Muscle layer of colon (tissue), 2 donors: Measurements from ENCODE around the gene CRACR2A.

Experiments
- H3K27ac ChIP-seq: one replicate; pipeline ENCODE4 v1.7.0; 2013; ENCODE audit warnings: low read depth, mild to moderate bottlenecking, low read length, moderate library complexity
- H3K27me3 ChIP-seq, 2 donors: one replicate each; pipeline ENCODE4 v1.7.0; 2013; ENCODE audit warnings: low read length in 2 of 2, mild to moderate bottlenecking in 2 of 2; ENCODE audit not compliant: insufficient read depth in 2 of 2, control insufficient read depth in 1 of 2
- H3K36me3 ChIP-seq: one replicate; pipeline ENCODE4 v1.7.0; 2013; ENCODE audit warnings: mild to moderate bottlenecking, low read length; ENCODE audit not compliant: insufficient read depth
- H3K4me1 ChIP-seq: one replicate; pipeline ENCODE4 v1.7.0; 2013; ENCODE audit warnings: mild to moderate bottlenecking, low read length; ENCODE audit not compliant: insufficient read depth
- H3K4me3 ChIP-seq, 2 donors: one replicate each; pipeline ENCODE4 v1.7.0; 2013; ENCODE audit warnings: low read length in 2 of 2, low read depth in 1 of 2, mild to moderate bottlenecking in 1 of 2, moderate library complexity in 1 of 2
- H3K9ac ChIP-seq: one replicate; pipeline ENCODE4 v1.7.0; 2013; ENCODE audit warnings: low read length
- H3K9me3 ChIP-seq: one replicate; pipeline ENCODE4 v1.7.0; 2013; ENCODE audit warnings: mild to moderate bottlenecking, low read length
- donor health status: abdominal sarcoma.
- donor health status: Adenocarcinoma of cecum.

CRACR2A gene

GRCh38 chr12:3732901-3733300 lies 20.0 kb downstream of the CRACR2A start:
- H3K9me3 ChIP-seq, result no peaks in the 10 kb centered on the region
- H3K4me1 ChIP-seq, result no peaks in the 10 kb centered on the region
- no peaks in the 10 kb centered on the region for H3K36me3 ChIP-seq
- H3K27ac ChIP-seq, result no peak overlapping the region
- no peaks in the 10 kb centered on the region for H3K27me3 ChIP-seq
- H3K9ac ChIP-seq, result no peak overlapping the region
- no peak overlapping the region for H3K4me3 ChIP-seq

GRCh38 chr12:3730111-3730510 lies 22.8 kb downstream of the CRACR2A start:
- Histone ChIP-seq H3K4me1 (peaks cover 7% of the 10 kb centered on the region), H3K9me3 (no peaks in the 10 kb centered on the region), H3K4me3 (no peak overlapping the region), H3K27me3 (no peaks in the 10 kb centered on the region), H3K9ac (no peak overlapping the region), H3K36me3 (no peaks in the 10 kb centered on the region), H3K27ac (no peak overlapping the region)

GRCh38 chr12:3728686-3729085 lies 24.2 kb downstream of the CRACR2A start:
- H3K36me3 ChIP-seq, result no peaks in the 10 kb centered on the region
- no peaks in the 10 kb centered on the region for H3K9me3 ChIP-seq
- no peaks in the 10 kb centered on the region for H3K27me3 ChIP-seq
- H3K9ac ChIP-seq, result no peak overlapping the region
- peaks cover 17% of the 10 kb centered on the region for H3K4me1 ChIP-seq
- no peak overlapping the region for H3K4me3 ChIP-seq
- H3K27ac ChIP-seq, result no peak overlapping the region

- Histone ChIP-seq H3K27me3 (no peaks in the 10 kb centered on the region), H3K36me3 (no peaks in the 10 kb centered on the region), H3K4me3 (no peak overlapping the region), H3K9me3 (no peaks in the 10 kb centered on the region), H3K27ac (no peak overlapping the region), H3K4me1 (peaks cover 23% of the 10 kb centered on the region), H3K9ac (no peak overlapping the region)
Observed at GRCh38 chr12:3727877-3728632, 24.9 kb downstream of the CRACR2A start.

- H3K36me3 ChIP-seq, result no peaks in the 10 kb centered on the region
- no peak overlapping the region for H3K9ac ChIP-seq
- H3K27ac ChIP-seq, result no peak overlapping the region
- no peaks in the 10 kb centered on the region for H3K9me3 ChIP-seq
- peaks cover 30% of the 10 kb centered on the region for H3K4me1 ChIP-seq
- no peak overlapping the region for H3K4me3 ChIP-seq
- H3K27me3 ChIP-seq, result no peaks in the 10 kb centered on the region
Observed at GRCh38 chr12:3727354-3727753, 25.6 kb downstream of the CRACR2A start.

- Histone ChIP-seq H3K9me3 (no peaks in the 10 kb centered on the region), H3K4me1 (peaks cover 33% of the 10 kb centered on the region), H3K9ac (no peak overlapping the region), H3K36me3 (no peaks in the 10 kb centered on the region), H3K27ac (no peak overlapping the region), H3K27me3 (no peaks in the 10 kb centered on the region), H3K4me3 (no peak overlapping the region)
Observed at GRCh38 chr12:3726456-3726855, 26.5 kb downstream of the CRACR2A start.

- Histone ChIP-seq H3K4me3 (no peak overlapping the region), H3K27me3 (no peaks in the 10 kb centered on the region), H3K4me1 (peaks cover 33% of the 10 kb centered on the region), H3K27ac (no peak overlapping the region), H3K9me3 (no peaks in the 10 kb centered on the region), H3K36me3 (no peaks in the 10 kb centered on the region), H3K9ac (no peak overlapping the region)
Observed at GRCh38 chr12:3725388-3726115, 27.4 kb downstream of the CRACR2A start.

GRCh38 chr12:3723916-3724805 lies 28.7 kb downstream of the CRACR2A start:
- Histone ChIP-seq H3K9me3 (no peaks in the 10 kb centered on the region), H3K27me3 (no peaks in the 10 kb centered on the region), H3K9ac (no peak overlapping the region), H3K4me1 (peaks cover 33% of the 10 kb centered on the region), H3K27ac (no peak overlapping the region), H3K4me3 (no peak overlapping the region), H3K36me3 (no peaks in the 10 kb centered on the region)

GRCh38 chr12:3722368-3722767 lies 30.5 kb downstream of the CRACR2A start:
- Histone ChIP-seq H3K4me1 (peaks cover 33% of the 10 kb centered on the region), H3K4me3 (no peak overlapping the region), H3K27ac (no peak overlapping the region), H3K9ac (no peak overlapping the region), H3K36me3 (no peaks in the 10 kb centered on the region), H3K27me3 (no peaks in the 10 kb centered on the region), H3K9me3 (no peaks in the 10 kb centered on the region)

- H3K9ac ChIP-seq, result no peak overlapping the region
- H3K9me3 ChIP-seq, result no peaks in the 10 kb centered on the region
- H3K36me3 ChIP-seq, result no peaks in the 10 kb centered on the region
- H3K4me1 ChIP-seq, result peaks cover 32% of the 10 kb centered on the region
- no peak overlapping the region for H3K4me3 ChIP-seq
- H3K27me3 ChIP-seq, result no peaks in the 10 kb centered on the region
- H3K27ac ChIP-seq, result no peak overlapping the region
Observed at GRCh38 chr12:3720772-3721171, 32.1 kb downstream of the CRACR2A start.

GRCh38 chr12:3718100-3718499 lies 34.8 kb downstream of the CRACR2A start:
- no peak overlapping the region for H3K27ac ChIP-seq
- no peak overlapping the region for H3K9ac ChIP-seq
- H3K9me3 ChIP-seq, result no peaks in the 10 kb centered on the region

More at GRCh38 chr12:3718100-3718499, 34.8 kb downstream of the CRACR2A start:
- Histone ChIP-seq H3K36me3 (no peaks in the 10 kb centered on the region), H3K4me3 (no peak overlapping the region), H3K4me1 (peaks cover 10% of the 10 kb centered on the region), H3K27me3 (no peaks in the 10 kb centered on the region)
